Fibroblast of skin of left biceps (primary cell): ENCODE measurements around the gene LRRC41.
A peak's percentile ranks its signal among the peaks of the same experiment; 100 is the strongest.
"Not testable (repeated sequence)": the region's sequence is repeated elsewhere in the genome, so short reads cannot be mapped to it uniquely, and the experiment has no call there.

Experiments
- DNase-seq, 2 experiments: peaks; one replicate each; pipeline ENCODE4 v3.0.0-alpha.2; 2013; ENCODE audit warnings: low read depth in 2 of 2

Gene LRRC41, protein sequence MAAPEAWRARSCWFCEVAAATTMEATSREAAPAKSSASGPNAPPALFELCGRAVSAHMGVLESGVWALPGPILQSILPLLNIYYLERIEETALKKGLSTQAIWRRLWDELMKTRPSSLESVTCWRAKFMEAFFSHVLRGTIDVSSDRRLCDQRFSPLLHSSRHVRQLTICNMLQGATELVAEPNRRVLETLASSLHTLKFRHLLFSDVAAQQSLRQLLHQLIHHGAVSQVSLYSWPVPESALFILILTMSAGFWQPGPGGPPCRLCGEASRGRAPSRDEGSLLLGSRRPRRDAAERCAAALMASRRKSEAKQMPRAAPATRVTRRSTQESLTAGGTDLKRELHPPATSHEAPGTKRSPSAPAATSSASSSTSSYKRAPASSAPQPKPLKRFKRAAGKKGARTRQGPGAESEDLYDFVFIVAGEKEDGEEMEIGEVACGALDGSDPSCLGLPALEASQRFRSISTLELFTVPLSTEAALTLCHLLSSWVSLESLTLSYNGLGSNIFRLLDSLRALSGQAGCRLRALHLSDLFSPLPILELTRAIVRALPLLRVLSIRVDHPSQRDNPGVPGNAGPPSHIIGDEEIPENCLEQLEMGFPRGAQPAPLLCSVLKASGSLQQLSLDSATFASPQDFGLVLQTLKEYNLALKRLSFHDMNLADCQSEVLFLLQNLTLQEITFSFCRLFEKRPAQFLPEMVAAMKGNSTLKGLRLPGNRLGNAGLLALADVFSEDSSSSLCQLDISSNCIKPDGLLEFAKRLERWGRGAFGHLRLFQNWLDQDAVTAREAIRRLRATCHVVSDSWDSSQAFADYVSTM

DNA sequence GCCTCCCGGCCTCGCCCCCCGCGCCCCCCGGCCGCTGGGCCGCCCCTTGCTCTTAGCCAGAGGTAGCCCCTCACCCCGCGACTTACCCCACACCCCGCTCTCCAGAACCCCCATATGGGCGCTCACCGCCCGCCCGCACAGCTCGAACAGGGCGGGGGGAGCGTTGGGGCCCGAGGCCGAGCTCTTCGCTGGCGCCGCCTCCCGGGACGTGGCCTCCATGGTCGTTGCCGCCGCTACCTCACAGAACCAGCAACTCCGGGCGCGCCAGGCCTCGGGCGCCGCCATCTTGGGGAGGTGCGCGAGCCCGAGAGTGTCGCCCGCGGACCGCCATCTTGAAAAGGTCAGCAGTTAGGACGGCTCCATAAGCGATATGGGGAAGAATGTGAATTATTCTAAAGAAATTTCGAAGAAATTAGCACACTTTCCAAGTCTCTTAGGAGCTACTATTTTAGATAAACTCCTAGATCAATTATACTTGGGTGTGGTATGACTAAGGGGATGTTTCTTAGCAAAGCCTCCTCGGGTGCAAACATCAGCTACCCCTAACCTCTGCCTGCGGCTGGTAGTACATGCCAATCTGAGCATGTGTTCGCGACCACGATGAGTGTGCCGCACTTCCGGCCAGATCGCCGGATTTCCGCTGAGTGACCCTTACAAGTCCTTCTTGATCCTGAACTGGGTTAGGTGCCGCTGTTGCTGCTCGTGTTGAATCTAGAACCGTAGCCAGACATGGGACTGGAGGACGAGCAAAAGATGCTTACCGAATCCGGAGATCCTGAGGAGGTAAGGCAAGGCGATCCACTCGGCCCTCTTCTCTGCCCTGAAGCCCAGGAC is at the start of gene LRRC41, which contains the start of gene UQCRH:
TSS of gene LRRC41 (minus strand) at position 579 of the 834 bp plus-strand sequence. CDS start at position 285, 294 bp downstream.
TSS of gene UQCRH (plus strand) at position 661 of the 834 bp plus-strand sequence. CDS start at position 730, 69 bp downstream.
- DNase-seq: peak; percentile 88 to 90

DNA sequence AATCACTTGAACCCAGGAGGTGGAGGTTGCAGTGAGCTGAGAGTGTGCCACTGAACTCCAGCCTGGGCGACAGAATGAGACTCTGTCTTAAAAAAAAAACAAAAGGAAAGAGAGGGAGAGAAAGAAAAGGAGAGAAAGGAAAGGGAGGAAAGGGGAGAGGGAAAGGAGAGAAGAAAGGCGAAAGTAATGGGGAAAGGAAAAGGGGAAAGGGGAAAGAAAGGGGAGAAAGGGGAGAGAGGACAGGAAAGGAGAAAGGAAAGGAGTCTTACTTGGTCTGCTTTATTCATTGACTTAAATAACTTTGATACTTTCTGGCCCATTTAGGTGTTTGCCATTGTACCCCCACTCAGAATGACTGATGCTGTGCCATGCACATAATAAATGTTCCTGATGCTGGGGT is 48.9 kb upstream of the LRRC41 start:
- no peak for DNase-seq

DNA sequence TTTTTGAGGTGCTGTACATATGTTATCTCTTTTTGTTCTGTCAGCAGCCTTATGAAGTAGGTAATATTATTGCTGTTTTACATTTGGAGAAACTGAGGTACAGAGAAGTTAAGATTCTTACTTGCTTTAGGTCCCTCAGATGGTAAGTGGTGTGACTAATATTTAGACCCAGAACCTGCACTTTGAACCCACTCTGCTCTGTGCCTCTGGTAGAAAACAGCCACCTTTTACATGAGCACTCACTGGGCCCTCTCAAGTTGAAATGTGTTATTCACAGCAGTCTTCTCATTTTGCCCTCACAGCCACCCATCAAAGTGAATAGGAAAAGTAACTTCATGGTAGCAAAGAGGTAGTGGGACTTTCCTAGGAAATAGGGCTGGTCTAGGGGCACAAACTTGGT is 41.9 kb upstream of the LRRC41 start:
- no peak for DNase-seq

DNA sequence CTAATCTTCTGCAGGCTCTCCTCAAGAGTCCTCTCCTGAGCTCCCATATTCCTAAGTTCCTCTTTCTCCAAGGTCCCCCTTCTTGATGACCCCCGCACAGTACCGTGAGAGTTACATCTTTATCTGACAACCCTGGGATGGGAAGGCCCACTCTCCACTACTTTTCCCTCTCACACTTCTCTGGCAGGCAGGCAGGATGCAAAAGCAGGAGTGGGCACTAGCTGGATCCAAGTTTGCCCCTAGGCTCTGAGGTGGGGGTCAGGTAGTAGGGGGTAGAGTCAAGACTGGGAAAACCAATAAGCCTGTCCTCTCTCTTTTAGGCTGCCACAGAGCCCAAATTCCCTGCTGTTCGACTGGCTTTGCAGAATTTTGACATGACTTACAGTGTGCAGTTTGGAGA is 41.1 kb upstream of the LRRC41 start:
- DNase-seq: no peak

DNA sequence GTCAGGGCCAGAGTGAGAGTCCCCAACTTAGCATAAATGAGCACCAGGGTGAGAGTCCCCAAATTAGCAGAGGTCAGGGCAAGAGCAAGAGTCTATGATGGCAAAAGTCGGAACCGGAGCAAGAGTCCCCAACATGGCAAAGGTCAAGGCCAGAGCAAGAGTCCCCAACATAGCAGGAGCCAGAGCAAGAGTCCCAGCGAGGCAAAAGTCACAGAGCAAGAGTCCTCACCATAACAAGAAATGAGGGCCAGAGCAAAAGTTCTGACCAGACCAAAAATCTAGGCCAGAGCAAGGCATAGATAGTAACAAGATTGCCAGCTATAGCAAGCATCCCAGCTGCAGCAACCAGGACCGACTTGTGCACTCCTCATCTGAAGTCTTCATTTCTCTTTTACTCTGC is 40.3 kb upstream of the LRRC41 start:
- no peak for DNase-seq

DNA sequence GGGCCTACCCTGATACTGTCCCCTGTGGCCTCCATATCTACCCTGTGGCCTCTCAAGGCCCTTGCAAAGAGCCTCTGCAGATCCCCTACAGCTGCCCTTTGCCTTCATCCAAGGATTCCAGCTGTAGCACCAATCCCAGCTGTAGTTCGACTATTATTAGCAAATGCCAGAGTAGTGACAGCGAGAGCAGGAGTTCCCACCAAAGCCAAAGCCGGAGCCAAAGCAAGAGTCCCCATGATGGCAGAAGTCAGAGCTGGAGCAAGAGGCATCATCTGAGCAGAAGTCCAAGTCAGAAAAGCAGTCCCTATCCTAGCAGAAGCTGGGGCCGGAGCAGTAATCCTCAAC is 39.9 kb upstream of the LRRC41 start:
- DNase-seq: no peak

DNA sequence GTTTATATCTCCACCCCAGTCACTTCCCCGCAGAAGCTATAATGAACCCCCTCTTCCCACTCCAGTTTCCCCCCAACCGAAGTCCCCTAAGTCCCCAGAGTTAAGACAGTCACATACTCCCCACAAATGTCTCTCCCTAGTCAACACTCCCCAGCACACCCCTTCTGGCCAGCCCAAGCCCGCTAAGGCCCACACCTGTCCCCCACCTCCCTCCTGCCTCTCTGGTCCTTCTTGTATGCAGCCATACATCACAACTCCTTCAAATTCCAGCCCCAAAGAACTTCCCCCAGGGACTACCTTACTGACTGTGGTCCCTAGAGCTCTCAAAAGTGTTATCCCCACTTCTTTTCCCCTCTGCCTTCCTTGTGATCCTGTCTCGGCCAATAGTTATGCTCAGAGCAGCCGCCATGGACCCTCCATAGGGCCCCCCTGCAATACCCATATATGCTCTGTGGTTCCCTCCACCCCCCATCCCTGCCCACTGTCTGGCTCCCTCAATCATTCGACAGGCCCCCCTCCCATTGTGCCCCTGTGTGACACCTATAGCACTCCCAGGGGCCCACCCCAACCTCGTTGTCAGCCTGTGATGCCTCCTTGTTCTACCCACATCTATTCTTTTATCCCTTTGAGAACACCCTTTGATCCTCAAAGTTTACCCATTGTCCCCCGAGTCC is 39.4 kb upstream of the LRRC41 start:
- DNase-seq: no peak

DNA sequence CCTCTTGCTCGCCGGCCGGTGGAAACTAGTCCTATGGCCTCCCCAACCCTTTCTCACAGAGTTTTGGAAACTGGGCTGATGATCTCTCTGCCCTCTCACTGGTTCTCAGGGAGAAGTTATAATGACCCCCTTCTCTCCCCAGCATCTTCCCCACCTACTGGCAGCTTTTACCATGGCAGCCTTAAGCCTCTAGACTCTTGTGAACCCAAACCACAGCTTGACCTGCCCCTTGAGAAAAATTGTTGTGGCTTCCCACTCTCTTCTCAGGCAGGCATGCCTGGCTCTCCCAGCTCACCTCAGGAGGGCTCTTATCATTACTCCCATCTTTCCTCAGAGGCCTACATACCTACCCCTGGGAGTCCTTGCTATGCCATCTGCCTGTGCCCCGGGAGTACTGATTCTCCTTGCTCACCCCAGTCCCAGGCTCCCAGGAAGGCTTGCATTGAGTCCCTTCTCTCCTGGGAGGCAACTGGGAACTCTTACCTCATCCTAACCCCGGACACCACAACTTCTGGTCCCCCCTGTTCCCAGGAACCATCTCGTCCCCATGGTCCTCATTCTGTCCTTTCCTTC is 38.8 kb upstream of the LRRC41 start:
- DNase-seq: no peak

DNA sequence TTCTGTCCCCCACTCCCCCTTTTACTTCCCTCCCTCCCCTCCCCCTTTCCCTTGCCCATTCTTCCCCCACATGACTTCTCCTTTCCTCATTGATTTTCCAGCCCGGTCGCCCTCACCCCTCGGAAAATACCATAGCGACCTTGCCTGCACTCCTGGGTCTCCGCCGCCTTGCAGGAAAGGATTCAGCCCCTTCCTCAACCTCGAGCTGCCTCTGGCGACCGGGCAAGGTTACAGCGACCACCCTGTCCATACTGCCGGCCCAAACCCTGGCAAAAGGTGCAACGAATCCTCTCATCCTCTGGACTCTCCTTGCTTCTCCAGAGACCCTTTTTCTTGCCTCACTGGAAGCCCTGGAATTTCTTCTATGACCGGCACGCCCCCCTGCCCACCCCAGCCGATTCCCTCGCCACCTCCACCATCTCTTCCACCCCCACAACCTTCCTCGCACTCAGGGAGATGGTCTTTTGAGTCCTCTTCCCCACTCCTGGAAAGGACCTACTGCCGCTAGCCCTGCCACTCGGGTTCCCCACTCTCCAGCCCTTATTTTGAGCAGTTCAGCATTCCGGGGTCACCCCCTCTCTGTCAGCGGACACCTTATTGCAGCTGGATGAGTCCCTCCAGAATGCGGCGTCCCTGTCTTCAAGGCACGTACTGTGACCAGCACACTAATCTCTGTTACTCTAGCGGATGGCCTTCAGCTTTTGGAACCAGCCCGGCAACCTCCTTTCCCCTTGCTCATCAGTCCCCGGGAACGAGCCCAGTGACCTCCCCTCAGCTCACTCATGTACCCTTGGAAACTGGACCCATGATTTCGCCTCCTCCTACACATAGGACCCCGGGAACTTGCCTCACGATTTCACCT is 38.0 kb upstream of the LRRC41 start:
- DNase-seq: no peak

DNA sequence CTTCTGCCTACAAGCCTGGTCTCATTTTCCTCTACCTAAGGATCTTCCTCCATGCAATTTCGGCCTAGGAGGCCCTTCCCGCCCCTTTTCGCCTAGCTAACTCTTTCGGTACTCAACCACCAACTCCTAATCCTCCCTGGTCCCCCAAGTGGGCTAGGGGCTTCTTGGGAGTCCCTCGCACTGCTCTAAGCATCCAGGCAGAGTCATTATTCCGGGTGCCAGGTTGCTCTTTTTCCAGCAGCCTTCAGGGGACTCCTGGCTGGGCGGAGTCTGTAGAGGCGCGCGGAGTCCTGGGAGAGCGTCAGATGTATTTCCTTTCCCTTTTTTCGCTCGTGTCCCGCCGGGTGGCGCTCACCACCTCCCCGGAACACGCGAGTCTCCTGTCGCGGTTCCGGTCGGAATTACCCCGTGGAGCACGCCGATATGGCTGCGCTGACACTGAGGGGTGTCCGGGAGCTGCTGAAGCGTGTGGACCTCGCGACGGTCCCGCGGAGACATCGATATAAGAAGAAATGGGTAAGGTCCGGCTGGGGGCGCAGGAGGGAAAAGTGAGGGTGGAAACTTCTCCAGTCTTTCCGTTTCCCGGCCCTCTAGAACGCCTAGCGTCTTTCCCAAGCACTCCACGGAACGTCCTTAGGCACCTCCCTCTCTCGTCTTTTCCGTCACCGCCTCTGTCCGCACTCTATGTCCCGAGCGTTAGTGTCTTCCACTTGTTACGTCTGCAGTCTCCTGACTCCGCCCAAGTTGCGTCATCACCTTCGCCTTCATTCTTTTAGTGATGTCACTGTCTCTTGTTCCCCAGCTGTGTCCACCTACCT is 37.2 kb upstream of the LRRC41 start, which contains the start of gene NSUN4:
TSS of gene NSUN4 (plus strand) at position 404 of the 818 bp plus-strand sequence. CDS start at position 424, 20 bp downstream.
- peak; percentile 80 to 85 for DNase-seq

DNA sequence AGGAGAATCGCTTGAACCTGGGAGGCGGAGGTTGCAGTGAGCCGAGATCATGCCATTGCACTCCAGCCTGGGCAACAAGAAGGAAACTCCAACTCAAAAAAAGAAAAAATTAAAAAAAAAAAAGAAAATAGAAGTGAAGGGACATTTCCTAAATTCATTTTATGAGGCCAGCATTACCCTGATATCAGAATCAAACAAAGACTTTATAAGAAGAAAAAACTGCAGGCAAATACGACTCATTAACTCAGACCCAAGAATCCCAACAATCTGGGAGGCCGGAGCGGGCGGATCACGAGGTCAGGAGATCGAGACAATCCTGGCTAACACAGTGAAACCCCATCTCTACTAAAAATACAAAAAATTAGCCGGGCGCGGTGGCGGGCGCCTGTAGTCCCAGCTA is 34.0 kb upstream of the LRRC41 start:
- not testable (repeated sequence) for DNase-seq

DNA sequence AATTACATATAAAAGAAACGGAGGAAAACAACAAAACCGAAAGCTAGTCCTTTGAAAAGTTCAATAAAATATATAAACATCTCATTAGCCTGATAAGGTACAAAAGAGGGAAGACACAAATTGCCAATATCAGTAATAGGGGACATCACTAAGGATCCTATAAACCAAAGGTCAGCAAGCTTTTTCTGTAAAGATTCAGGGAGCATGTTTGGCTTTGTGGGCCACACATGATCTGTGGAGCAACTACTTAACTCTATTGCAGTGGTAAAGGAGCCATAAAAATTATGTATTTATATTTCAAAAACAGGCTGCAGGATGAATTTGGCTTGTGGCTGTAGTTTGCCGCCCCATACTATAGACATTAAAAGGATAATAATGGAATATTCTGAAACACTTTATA is 31.7 kb upstream of the LRRC41 start:
- DNase-seq: no peak

DNA sequence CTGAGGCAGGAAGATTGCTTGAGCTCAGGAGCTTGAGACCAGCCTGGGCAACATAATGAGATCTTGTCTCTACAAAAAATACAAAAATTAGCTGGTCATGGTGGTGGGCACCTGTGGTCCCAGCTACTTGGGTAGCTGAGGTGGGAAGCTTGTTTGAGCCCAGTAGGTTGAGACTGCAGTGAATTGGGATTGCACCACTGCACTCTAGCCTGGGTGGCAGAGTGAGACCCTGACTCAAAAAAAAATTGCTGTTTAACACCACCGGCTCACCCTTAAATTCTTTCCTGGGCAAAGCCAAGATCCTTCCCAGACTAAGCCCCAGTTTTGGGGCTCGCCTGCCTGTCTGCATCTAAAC is 30.6 kb upstream of the LRRC41 start:
- no peak for DNase-seq

DNA sequence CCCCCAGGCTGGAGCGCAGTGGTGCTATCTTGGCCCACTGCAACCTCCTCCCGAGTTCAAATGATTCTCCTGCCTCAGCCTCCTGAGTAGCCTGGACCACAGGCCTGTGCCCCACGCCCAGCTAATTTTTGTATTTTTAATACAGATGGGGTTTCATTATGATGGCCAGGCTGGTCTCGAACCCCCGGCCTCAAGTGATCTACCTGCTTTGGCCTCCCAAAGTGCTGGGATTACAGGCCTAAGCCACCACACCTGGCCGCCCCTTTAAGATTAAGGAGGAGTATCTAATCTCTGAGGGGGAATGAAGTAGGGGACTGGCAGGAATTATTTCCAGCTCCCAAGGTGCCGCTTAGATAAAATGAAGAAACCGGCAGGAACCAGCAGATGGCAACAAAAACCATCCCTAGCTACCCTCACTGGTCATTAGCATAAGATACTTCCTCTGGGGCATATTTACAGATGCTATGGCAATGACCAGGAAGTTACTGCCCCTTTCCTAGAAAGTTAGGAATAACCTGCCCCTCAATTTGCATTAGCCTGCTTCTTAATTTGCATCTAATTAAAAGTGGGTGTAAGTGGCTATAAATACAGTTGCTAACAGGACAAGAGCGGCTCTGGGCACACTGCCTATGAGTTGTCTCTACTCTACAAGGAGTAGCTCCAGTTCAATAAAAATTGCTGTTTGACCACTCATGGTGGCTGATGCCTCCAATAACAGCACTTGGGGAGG is 30.0 kb upstream of the LRRC41 start:
- DNase-seq: no peak

DNA sequence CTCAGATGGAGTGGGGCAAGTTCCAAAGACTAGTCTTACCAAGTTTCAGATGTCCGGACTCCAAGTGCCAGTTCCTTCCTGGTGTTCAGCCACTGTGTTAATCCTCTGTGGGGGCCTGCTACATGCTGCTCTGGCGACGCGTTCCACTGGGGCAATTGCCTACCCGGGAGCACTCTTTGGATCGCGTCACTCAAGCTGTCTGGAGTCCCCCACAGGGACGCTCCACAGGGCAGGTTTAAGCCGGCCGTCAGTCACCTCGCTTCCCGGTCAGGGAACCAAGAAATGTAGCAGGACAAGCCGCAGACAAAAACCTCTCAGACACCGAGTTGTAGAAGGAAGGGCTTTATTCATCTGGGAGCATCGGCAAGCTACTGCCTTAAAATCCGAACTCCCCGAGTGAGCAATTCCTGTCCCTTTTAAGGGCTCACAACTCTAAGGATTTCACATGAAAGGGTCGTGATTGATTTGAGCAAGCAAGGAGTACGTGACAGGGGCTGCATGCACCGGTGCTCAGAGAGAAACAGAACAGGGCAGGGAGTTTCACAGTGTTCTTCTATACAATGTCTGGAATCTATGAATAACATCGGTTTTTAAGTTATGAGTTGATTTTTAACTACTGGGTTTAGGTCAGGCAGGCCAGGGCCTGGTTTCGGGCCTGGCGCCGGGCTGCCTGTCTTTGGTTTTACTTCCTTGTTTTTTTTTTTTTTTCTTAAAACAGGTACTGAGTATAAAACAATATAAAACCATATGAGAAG is 28.5 kb upstream of the LRRC41 start:
- not testable (repeated sequence) for DNase-seq

DNA sequence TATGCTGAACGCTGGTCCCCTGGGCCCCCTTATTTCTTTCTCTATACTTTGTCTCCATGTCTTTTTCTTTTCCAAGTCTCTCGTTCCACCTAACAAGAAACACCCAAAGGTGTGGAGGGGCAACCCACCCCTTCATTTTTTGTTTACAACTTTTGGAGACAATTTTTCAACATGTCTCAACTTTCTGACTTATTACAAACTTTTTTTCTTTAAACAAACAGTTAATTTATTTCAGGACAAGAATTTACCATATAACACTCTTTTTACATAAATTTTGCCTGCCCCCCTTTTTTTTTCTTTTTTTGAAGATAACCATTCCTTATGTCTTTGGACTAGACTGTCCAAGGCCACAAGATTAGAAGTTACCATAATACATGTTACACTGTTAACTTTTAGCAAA is 27.0 kb upstream of the LRRC41 start:
- DNase-seq: not testable (repeated sequence)

DNA sequence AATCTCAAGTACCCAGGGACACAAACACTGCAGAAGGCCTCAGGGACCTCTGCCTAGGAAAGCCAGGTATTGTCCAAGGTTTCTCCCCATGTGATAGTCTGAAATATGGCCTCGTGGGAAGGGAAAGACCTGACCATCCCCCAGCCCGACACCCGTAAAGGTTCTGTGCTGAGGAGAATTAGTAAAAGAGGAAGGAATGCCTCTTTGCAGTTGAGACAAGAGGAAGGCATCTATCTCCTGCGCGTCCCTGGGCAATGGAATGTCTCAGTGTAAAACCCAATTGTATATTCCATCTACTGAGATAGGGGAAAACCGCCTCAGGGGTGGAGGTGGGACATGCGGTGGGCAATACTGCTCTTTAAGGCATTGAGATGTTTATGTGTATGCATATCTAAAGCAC is 26.4 kb upstream of the LRRC41 start:
- not testable (repeated sequence) for DNase-seq

DNA sequence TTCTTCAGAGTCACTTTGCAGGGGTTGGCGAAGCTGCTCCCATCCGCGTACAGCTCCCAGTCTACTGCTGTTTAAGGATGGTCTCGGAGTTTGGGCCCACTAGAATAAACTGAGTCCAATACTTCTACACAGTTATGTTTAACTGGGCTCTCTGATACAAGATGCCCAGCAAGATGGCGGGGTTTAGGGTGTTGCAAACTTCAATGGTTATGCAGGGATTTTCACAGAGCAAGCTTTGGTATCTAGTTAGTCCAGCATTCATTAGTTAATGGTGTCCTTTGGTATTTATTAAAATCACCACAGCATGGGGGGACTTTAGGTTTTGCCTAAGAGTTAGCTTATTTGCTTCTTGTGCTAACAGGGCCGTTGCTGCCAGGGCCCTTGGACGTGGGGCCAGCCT is 24.8 kb upstream of the LRRC41 start:
- not testable (repeated sequence) for DNase-seq
